HL-60 (cell line): ENCODE data around the gene IRX4.

Experiments
- DNase-seq, 2 experiments: peaks; one replicate each; pipeline ENCODE4 v3.0.0-alpha.2; 2010 to 2020; ENCODE audit warnings: low read depth in 1 of 2, low spot score in 1 of 2
- H3K27ac ChIP-seq: fragments of 250-450 bp; sonication (Bioruptor Pico); replicated peaks from 2 replicates; pipeline ENCODE4 v1.5.1; 2020; ENCODE audit warnings: mild to moderate bottlenecking, moderate library complexity
- H3K27me3 ChIP-seq: fragments of 250-450 bp; sonication (Bioruptor Pico); 2 replicates; pipeline ENCODE4 v1.5.1; 2021; ENCODE audit warnings: mild to moderate bottlenecking, moderate library complexity; ENCODE audit not compliant: insufficient read depth, poor library complexity, severe bottlenecking
- H3K4me3 ChIP-seq: replicated peaks from 2 replicates; pipeline ENCODE4 v1.5.1; 2011; ENCODE audit warnings: mild to moderate bottlenecking, control low read depth, low read length; ENCODE audit not compliant: insufficient read depth
- GABPA ChIP-seq: IDR thresholded peaks from 2 replicates; pipeline ENCODE4 v1.6.1; 2012; ENCODE audit warnings: low read depth
- POLR2AphosphoS5 ChIP-seq: IDR thresholded peaks from 2 replicates; pipeline ENCODE4 v1.6.1; 2012; ENCODE audit warnings: low read depth
- REST ChIP-seq: IDR thresholded peaks from 2 replicates; pipeline ENCODE4 v1.6.1; 2012; ENCODE audit warnings: low read depth; ENCODE audit not compliant: insufficient replicate concordance
- SPI1 ChIP-seq: IDR thresholded peaks from 2 replicates; pipeline ENCODE4 v1.6.1; 2012; ENCODE audit warnings: low read depth, mild to moderate bottlenecking, borderline replicate concordance
- TF ChIP-seq, protein P1 (sequence below): IDR thresholded peaks from one replicate; pipeline ENCODE4 v1.5.1; 2011; ENCODE audit warnings: low read length, control low read depth, inconsistent platforms; ENCODE audit not compliant: insufficient read depth

IRX4 gene

DNA sequence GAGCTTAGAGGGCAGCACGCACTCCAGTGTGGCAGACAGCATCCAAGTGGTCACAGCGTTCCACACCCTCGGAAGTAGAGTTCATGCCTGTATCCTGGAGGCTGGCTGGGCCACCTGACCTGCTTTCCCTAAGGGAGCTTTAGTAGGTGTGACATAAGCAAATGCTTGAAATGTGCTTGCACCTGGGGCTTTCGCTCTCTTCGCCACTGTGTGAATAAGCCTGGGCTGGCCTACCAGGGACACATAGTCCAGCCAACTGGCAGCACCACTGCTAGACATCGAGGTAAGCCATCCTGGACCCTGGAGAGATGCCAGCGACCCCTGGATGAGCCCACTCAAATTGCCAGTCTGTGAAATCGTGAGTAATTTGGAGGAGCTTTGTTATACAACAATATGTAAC is 24.9 kb upstream of the IRX4 start:
- Histone ChIP-seq H3K4me3 (no peak overlapping the region), H3K27me3 (no peaks in the 10 kb centered on the region), H3K27ac (no peak overlapping the region)
- no peak for DNase-seq
- TF ChIP-seq POLR2AphosphoS5 = no peak
- no peak for TF ChIP-seq REST
- no peak for TF ChIP-seq GABPA
- TF ChIP-seq, protein P1, sequence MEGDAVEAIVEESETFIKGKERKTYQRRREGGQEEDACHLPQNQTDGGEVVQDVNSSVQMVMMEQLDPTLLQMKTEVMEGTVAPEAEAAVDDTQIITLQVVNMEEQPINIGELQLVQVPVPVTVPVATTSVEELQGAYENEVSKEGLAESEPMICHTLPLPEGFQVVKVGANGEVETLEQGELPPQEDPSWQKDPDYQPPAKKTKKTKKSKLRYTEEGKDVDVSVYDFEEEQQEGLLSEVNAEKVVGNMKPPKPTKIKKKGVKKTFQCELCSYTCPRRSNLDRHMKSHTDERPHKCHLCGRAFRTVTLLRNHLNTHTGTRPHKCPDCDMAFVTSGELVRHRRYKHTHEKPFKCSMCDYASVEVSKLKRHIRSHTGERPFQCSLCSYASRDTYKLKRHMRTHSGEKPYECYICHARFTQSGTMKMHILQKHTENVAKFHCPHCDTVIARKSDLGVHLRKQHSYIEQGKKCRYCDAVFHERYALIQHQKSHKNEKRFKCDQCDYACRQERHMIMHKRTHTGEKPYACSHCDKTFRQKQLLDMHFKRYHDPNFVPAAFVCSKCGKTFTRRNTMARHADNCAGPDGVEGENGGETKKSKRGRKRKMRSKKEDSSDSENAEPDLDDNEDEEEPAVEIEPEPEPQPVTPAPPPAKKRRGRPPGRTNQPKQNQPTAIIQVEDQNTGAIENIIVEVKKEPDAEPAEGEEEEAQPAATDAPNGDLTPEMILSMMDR = no peak
- TF ChIP-seq SPI1 = no peak

- H3K4me3 ChIP-seq = no peak overlapping the region
- no peak for DNase-seq
- H3K27ac ChIP-seq = no peak overlapping the region
- no peak for TF ChIP-seq REST
- no peak for TF ChIP-seq GABPA
- no peak for TF ChIP-seq SPI1
- TF ChIP-seq, protein P1 = no peak
- TF ChIP-seq POLR2AphosphoS5 = no peak
- no peaks in the 10 kb centered on the region for H3K27me3 ChIP-seq
Observed at GRCh38 chr5:1905108-1905507, 22.4 kb upstream of the IRX4 start.

- TF ChIP-seq REST = no peak
- TF ChIP-seq SPI1 = no peak
- TF ChIP-seq POLR2AphosphoS5 = no peak
- TF ChIP-seq, protein P1 = no peak
- no peak for TF ChIP-seq GABPA
- Histone ChIP-seq H3K27me3 (no peaks in the 10 kb centered on the region), H3K4me3 (no peak overlapping the region), H3K27ac (no peak overlapping the region)
- DNase-seq = no peak
Observed at GRCh38 chr5:1901983-1902382, 19.3 kb upstream of the IRX4 start.
